Progenitor cell of endocrine pancreas (in vitro differentiated cells): ENCODE measurements around the gene TIPIN. TPM values are rescaled to one million over a fixed set of nuclear protein-coding genes. Genes with fewer than 3 reads are reported as not detected.
"Not testable (repeated sequence)": the region's sequence is repeated elsewhere in the genome, so short reads cannot be mapped to it uniquely, and the experiment has no call there.

Source experiments
- DNase-seq: peaks from one replicate; pipeline ENCODE4 v3.0.0; 2021; ENCODE audit warnings: low spot score; ENCODE audit not compliant: unreplicated experiment
- H3K27ac Mint-ChIP-seq: 2 replicates; pipeline ENCODE4 v1.8.0; 2021; ENCODE audit warnings: mild to moderate bottlenecking, moderate library complexity, mixed read lengths
- H3K27me3 Mint-ChIP-seq: 2 replicates; pipeline ENCODE4 v1.8.0; 2021; ENCODE audit warnings: mixed read lengths
- H3K36me3 Mint-ChIP-seq: 2 replicates; pipeline ENCODE4 v1.8.0; 2022; ENCODE audit warnings: mixed read lengths; ENCODE audit not compliant: insufficient read depth
- H3K4me1 Mint-ChIP-seq: 2 replicates; pipeline ENCODE4 v1.8.0; 2021; ENCODE audit warnings: low read depth, mixed read lengths
- H3K4me3 Mint-ChIP-seq: 2 replicates; pipeline ENCODE4 v1.8.0; 2021; ENCODE audit warnings: low read depth, mild to moderate bottlenecking, moderate library complexity, mixed read lengths
- H3K9me3 Mint-ChIP-seq: 2 replicates; pipeline ENCODE4 v1.8.0; 2021; ENCODE audit warnings: low read depth, mixed read lengths
- CTCF ChIP-seq: fragments of 200-600 bp; sonication (generic); IDR thresholded peaks from one replicate; pipeline ENCODE4 v1.5.0; 2021; ENCODE audit warnings: antibody characterized with exemption, mild to moderate bottlenecking; ENCODE audit not compliant: unreplicated experiment
- total RNA-seq: library from RNA; stranded (reverse); gene quantifications from 2 replicates; pipeline ENCODE4 v1.2.1, GENCODE V29; 2021

Gene TIPIN
- total RNA-seq, 1 donor from 2014 or later: 10.1 TPM

- H3K9me3 Mint-ChIP-seq: no peaks in the 10 kb centered on the region
- H3K36me3 Mint-ChIP-seq: peaks cover 3% of the 10 kb centered on the region
Observed at GRCh38 chr15:66394915-66395314, 38.4 kb upstream of the TIPIN start.

GRCh38 chr15:66394472-66394871 is 38.0 kb upstream of the TIPIN start:
- Mint-ChIP-seq H3K27me3 (no peaks in the 10 kb centered on the region), H3K4me1 (no peaks in the 10 kb centered on the region), H3K36me3 (peaks cover 3% of the 10 kb centered on the region), H3K4me3 (no peak overlapping the region), H3K27ac (no peak overlapping the region), H3K9me3 (no peaks in the 10 kb centered on the region)
- no peak for DNase-seq
- TF ChIP-seq CTCF: no peak

More at GRCh38 chr15:66394915-66395314, 38.4 kb upstream of the TIPIN start:
- H3K27ac Mint-ChIP-seq: no peak overlapping the region
- no peak overlapping the region for H3K4me3 Mint-ChIP-seq
- no peak for DNase-seq
- H3K4me1 Mint-ChIP-seq: no peaks in the 10 kb centered on the region
- no peaks in the 10 kb centered on the region for H3K27me3 Mint-ChIP-seq
- no peak for TF ChIP-seq CTCF

GRCh38 chr15:66393037-66393436 is 36.6 kb upstream of the TIPIN start:
- H3K4me1 Mint-ChIP-seq, H3K36me3 Mint-ChIP-seq, H3K4me3 Mint-ChIP-seq, H3K27me3 Mint-ChIP-seq, H3K9me3 Mint-ChIP-seq, H3K27ac Mint-ChIP-seq, DNase-seq: not testable (repeated sequence)

- peaks cover 10% of the 10 kb centered on the region for H3K4me1 Mint-ChIP-seq
- peak overlapping the region; percentile 10 for H3K4me3 Mint-ChIP-seq
Observed at GRCh38 chr15:66390678-66391077, 34.2 kb upstream of the TIPIN start.

GRCh38 chr15:66389859-66390381 is 33.4 kb upstream of the TIPIN start:
- TF ChIP-seq CTCF: no peak
- no peaks in the 10 kb centered on the region for H3K27me3 Mint-ChIP-seq
- peak overlapping the region; percentile 29 for H3K4me3 Mint-ChIP-seq
- H3K27ac Mint-ChIP-seq: no peak overlapping the region
- peaks cover 10% of the 10 kb centered on the region for H3K4me1 Mint-ChIP-seq
- no peaks in the 10 kb centered on the region for H3K9me3 Mint-ChIP-seq
- peaks cover 1% of the 10 kb centered on the region for H3K36me3 Mint-ChIP-seq
- no peak for DNase-seq

More at GRCh38 chr15:66390678-66391077, 34.2 kb upstream of the TIPIN start:
- TF ChIP-seq CTCF: no peak
- DNase-seq: no peak
- no peaks in the 10 kb centered on the region for H3K27me3 Mint-ChIP-seq
- H3K27ac Mint-ChIP-seq: no peak overlapping the region
- peaks cover 1% of the 10 kb centered on the region for H3K36me3 Mint-ChIP-seq
- H3K9me3 Mint-ChIP-seq: no peaks in the 10 kb centered on the region

GRCh38 chr15:66389098-66389858 is 32.8 kb upstream of the TIPIN start:
- Mint-ChIP-seq H3K27ac (no peak overlapping the region), H3K4me3 (peak overlapping the region; percentile 33), H3K9me3 (no peaks in the 10 kb centered on the region), H3K4me1 (peaks cover 10% of the 10 kb centered on the region), H3K36me3 (peaks cover 1% of the 10 kb centered on the region), H3K27me3 (no peaks in the 10 kb centered on the region)
- no peak for TF ChIP-seq CTCF
- no peak for DNase-seq
